ENCODE measurements around the gene KRT82.

Gene KRT82

GRCh38 chr12:52377266-52377665 lies 28.9 kb downstream of the KRT82 start:
- ChIA-PET POLR2A (ENCODE audit: low non-redundant PET) (no interaction called here), CTCF (interaction anchor here (0.5 kb wide), 1 partner anchor 223 kb away, joined by 3 read pairs; no protein-coding TSS in a partner anchor)
- no peak for DNase-seq (ENCODE audit: low spot score)
- H3K27ac ChIP-seq: no peak overlapping the region
- TF ChIP-seq CTCF (conservative IDR thresholded peaks at IDR 0.05; ENCODE audit: low read depth): no peak

- CTCF ChIA-PET: interaction anchor here (0.6 to 2.2 kb wide), 35 partner anchors 10 to 519 kb away, joined by 3 to 25 read pairs (median 4); partner anchors contain the start of genes KRT5, KRT6A and KRT79
- DNase-seq (ENCODE audit: low spot score): peak; percentile 90
- peak; percentile 88 for TF ChIP-seq CTCF (conservative IDR thresholded peaks at IDR 0.05; ENCODE audit: low read depth)
- peak overlapping the region; percentile 53 for H3K27ac ChIP-seq
- POLR2A ChIA-PET (ENCODE audit: low non-redundant PET): interaction anchor here (0.9 to 1.0 kb wide), 2 partner anchors 143 to 507 kb away, joined by 3 read pairs; no protein-coding TSS in a partner anchor
Observed at GRCh38 chr12:52372216-52373154, 33.6 kb downstream of the KRT82 start.

GRCh38 chr12:52371716-52372115 lies 34.4 kb downstream of the KRT82 start:
- no peak for DNase-seq (ENCODE audit: low spot score)
- no peak for TF ChIP-seq CTCF (conservative IDR thresholded peaks at IDR 0.05; ENCODE audit: low read depth)
- ChIA-PET POLR2A (ENCODE audit: low non-redundant PET) (no interaction called here), CTCF (interaction anchor here (0.6 to 2.2 kb wide), 8 partner anchors 10 to 513 kb away, joined by 3 to 25 read pairs (median 5); no protein-coding TSS in a partner anchor)
- H3K27ac ChIP-seq: peak overlapping the region; percentile 45

DNA sequence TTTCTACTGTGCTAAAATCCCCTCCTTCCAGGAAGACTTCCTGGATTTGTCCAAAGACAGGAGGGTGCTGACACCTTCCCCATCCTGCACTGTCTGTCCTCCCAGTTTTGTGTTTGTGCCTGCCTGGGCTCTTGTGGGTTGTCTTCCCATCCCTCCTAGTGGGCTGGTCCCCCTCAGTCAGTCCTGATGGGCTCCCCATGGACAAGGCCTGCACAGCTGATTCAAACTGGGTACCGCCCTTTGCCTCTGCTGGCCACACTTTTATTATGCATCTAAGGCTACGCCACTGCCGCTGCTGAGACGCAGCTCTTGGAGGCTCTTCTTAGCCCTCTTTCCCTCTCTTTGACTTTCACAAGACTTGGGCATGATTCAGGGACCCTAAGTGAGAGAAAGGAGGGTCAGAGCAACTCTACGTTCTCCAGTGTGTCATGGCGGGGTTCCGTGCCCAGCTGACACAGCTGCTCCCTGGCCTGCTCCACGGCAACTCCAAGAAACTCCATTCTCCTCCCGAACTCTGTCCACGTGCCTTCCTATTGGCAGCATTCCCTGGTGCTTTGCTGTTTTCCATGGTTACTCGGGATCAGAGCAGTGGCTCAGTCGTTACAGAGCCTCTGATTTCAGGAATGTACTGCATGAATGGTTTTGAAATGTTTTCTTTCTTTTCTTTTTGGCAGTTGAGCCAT lies 35.1 kb downstream of the KRT82 start:
- DNase-seq (ENCODE audit: low spot score): no peak
- POLR2A ChIA-PET (ENCODE audit: low non-redundant PET): no interaction called here
- H3K27ac ChIP-seq: peak overlapping the region; percentile 45
- CTCF ChIA-PET: interaction anchor here (1.3 to 2.2 kb wide), 5 partner anchors 44 to 514 kb away, joined by 3 to 25 read pairs (median 7); no protein-coding TSS in a partner anchor
- no peak for TF ChIP-seq CTCF (conservative IDR thresholded peaks at IDR 0.05; ENCODE audit: low read depth)

- H3K27ac ChIP-seq: no peak overlapping the region
- DNase-seq (ENCODE audit: low spot score): no peak
- POLR2A ChIA-PET (ENCODE audit: low non-redundant PET): no interaction called here
- CTCF ChIA-PET: interaction anchor here (0.7 to 1.7 kb wide), 4 partner anchors 42 to 516 kb away, joined by 3 to 5 read pairs (median 4); no protein-coding TSS in a partner anchor
- TF ChIP-seq CTCF (conservative IDR thresholded peaks at IDR 0.05; ENCODE audit: low read depth): no peak
Observed at GRCh38 chr12:52369809-52370208, 36.3 kb downstream of the KRT82 start.

GRCh38 chr12:52369211-52369610 lies 36.9 kb downstream of the KRT82 start:
- DNase-seq (ENCODE audit: low spot score): no peak
- POLR2A ChIA-PET (ENCODE audit: low non-redundant PET): interaction anchor here (0.7 kb wide), 1 partner anchor 183 kb away, joined by 3 read pairs; no protein-coding TSS in a partner anchor
- CTCF ChIA-PET: interaction anchor here (0.7 to 1.5 kb wide), 3 partner anchors 42 to 510 kb away, joined by 3 to 5 read pairs (median 4); no protein-coding TSS in a partner anchor
- TF ChIP-seq CTCF (conservative IDR thresholded peaks at IDR 0.05; ENCODE audit: low read depth): no peak
- H3K27ac ChIP-seq: no peak overlapping the region
